HepG2 (cell line): ENCODE results near the gene ZMYM1. TPM values are rescaled to one million over a fixed set of nuclear protein-coding genes. Genes with fewer than 3 reads are reported as not detected.

Experiments used
- DBP ChIP-seq: sonication (generic); formaldehyde crosslinking; IDR thresholded peaks from 2 replicates; pipeline ENCODE4 v1.4.0; 2020; ENCODE audit warnings: missing genetic modification reagents; ENCODE audit errors: not compliant biosample characterization
- E2F2 ChIP-seq: sonication (generic); formaldehyde crosslinking; IDR thresholded peaks from 2 replicates; pipeline ENCODE4 v1.4.0; 2020; ENCODE audit warnings: missing genetic modification reagents, borderline replicate concordance
- HMGA1 ChIP-seq: sonication (generic); formaldehyde crosslinking; conservative IDR thresholded peaks from 2 replicates; pipeline ENCODE4 v1.4.0; 2020; ENCODE audit warnings: missing genetic modification reagents
- MEIS1 ChIP-seq: sonication (generic); formaldehyde crosslinking; IDR thresholded peaks from 2 replicates; pipeline ENCODE4 v1.9.0; 2021; ENCODE audit warnings: mild to moderate bottlenecking, missing genetic modification reagents, moderate library complexity, borderline replicate concordance
- PAX8 ChIP-seq: sonication (generic); formaldehyde crosslinking; IDR thresholded peaks from 2 replicates; pipeline ENCODE4 v1.8.0; 2022; ENCODE audit warnings: mild to moderate bottlenecking, missing genetic modification reagents, borderline replicate concordance
- PLRG1 ChIP-seq: fragments of 450-650 bp; conservative IDR thresholded peaks from 2 replicates; pipeline ENCODE4 v1.6.1; 2016
- RNF219 ChIP-seq: sonication (generic); formaldehyde crosslinking; IDR thresholded peaks from 2 replicates; pipeline ENCODE4 v1.5.0; 2020; ENCODE audit warnings: mild to moderate bottlenecking, missing genetic modification reagents
- TEAD3 ChIP-seq: optimal IDR thresholded peaks from 2 replicates; pipeline ENCODE3; 2016; ENCODE audit warnings: borderline replicate concordance
- XRCC5 ChIP-seq: fragments of 200-400 bp; formaldehyde crosslinking; optimal IDR thresholded peaks from 2 replicates; pipeline ENCODE3; 2017; ENCODE audit warnings: mild to moderate bottlenecking, low read length
- ZBTB37 ChIP-seq: sonication (generic); formaldehyde crosslinking; IDR thresholded peaks from 2 replicates; pipeline ENCODE4 v1.4.0; 2020; ENCODE audit warnings: mild to moderate bottlenecking, missing genetic modification reagents
- polyA plus RNA-seq, 8 experiments: library from polyadenylated mRNA; depleted of rRNA in 3 of 8; stranded (reverse) in 7 of 8; unstranded in 1 of 8; fragments of >200 nt; fragmentation: Illumina TruSeq in 4 of 8; extraction: Trizol in 4 of 8; gene quantifications; 2 replicates each; pipeline versions ENCODE4 v1.2.1 to v1.2.3, GENCODE V29; 2011 to 2016; ENCODE audit warnings: low read depth in 4 of 8, missing spikeins in 1 of 8, mixed read lengths in 1 of 8; ENCODE audit not compliant: insufficient read depth in 1 of 8
- total RNA-seq, 5 experiments: library from RNA; depleted of rRNA; stranded (reverse); fragments of >200 nt; fragmentation: Illumina TruSeq; extraction: Trizol; gene quantifications; 2 replicates each; pipeline ENCODE4 v1.2.3, GENCODE V29; 2016; ENCODE audit warnings: low read depth in 1 of 5

The ZMYM1 gene
- total and polyA plus RNA-seq, 2 of the 13 experiments (the other 11 are each of a cell fraction or from before 2014, with no cell fraction given) = 10.0 to 16.2 TPM

GRCh38 chr1:35064265-35064664 is 14.9 kb upstream of the ZMYM1 start (continued):
- no peak for TF ChIP-seq MEIS1 (CRISPR knock-in tag)
- no peak for TF ChIP-seq PAX8
- no peak for TF ChIP-seq E2F2 (CRISPR knock-in tag)
- no peak for TF ChIP-seq ZBTB37 (CRISPR knock-in tag)
- no peak for TF ChIP-seq XRCC5
- no peak for TF ChIP-seq DBP (CRISPR knock-in tag)
- TF ChIP-seq RNF219 (CRISPR knock-in tag) = no peak
- no peak for TF ChIP-seq TEAD3
- TF ChIP-seq HMGA1 = no peak
- TF ChIP-seq PLRG1 = no peak
